SH-SY5Y (cell line): Measurements from ENCODE around the gene TTF2.

Experiments
- GATA2 ChIP-seq: IDR thresholded peaks from 2 replicates; pipeline ENCODE4 v1.6.1; 2011; ENCODE audit warnings: mild to moderate bottlenecking, low read depth, low read length
- GATA3 ChIP-seq: IDR thresholded peaks from 2 replicates; pipeline ENCODE4 v1.6.1; 2011; ENCODE audit warnings: low read depth, mild to moderate bottlenecking, low read length, moderate library complexity

DNA sequence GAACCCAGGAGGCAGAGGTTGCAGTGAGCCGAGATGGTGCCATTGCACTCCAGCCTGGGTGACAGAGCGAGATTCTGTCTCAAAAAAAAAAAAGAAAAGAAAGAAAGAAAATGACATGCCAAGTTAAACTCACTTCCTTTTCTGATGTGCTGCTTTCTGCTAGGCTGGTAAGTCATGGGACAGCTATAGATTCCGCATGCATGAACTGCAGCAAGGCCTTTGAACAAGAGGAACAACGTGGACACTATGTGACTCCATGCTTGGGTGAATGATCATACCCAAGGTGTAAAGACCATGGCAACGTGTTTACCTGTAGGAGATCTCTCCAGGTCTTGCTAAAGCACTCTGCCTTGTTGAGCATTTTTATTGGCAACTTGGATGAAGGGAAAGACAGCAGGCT, 10.3 kb upstream of the TTF2 start:
- TF ChIP-seq GATA3 (no peak), GATA2 (no peak)
